B cell (primary cell): ENCODE measurements around the gene CYP26C1. TPM values are rescaled to one million over a fixed set of nuclear protein-coding genes. Genes with fewer than 3 reads are reported as not detected.
A peak's percentile ranks its signal among the peaks of the same experiment; 100 is the strongest.

Experiments used
- ATAC-seq: fragments of 200-7000 bp; cut with Tn5 transposase; one replicate; pipeline ENCODE4 v1.10.0; 2021; ENCODE audit warnings: low read depth, mild to moderate bottlenecking, moderate number of reproducible peaks, moderate library complexity
- CTCF ChIA-PET: fragments of 350-600 bp; sonication (Branson Sonifier 250); formaldehyde crosslinking; loops from one replicate; lab custom pipeline; 2021; ENCODE audit warnings: antibody characterized with exemption, inconsistent platforms; lab: Charles Lee
- POLR2A ChIA-PET: fragments of 350-600 bp; sonication (Branson Sonifier 250); formaldehyde crosslinking; loops from one replicate; lab custom pipeline; 2021; ENCODE audit warnings: antibody characterized with exemption; lab: Charles Lee
- DNase-seq: peaks from one replicate; pipeline ENCODE4 v3.0.0; 2013
- H2AFZ ChIP-seq: 2 replicates; pipeline ENCODE4 v1.6.1; 2012; ENCODE audit warnings: mild to moderate bottlenecking, low read depth, low read length; ENCODE audit not compliant: insufficient read depth, poor library complexity, severe bottlenecking
- H3K27ac ChIP-seq, 2 donors: 1 replicate in 1 of 2; 2 replicates in 1 of 2; pipeline ENCODE4 v1.5.1; 2012 to 2013; ENCODE audit warnings: low read length in 2 of 2, mild to moderate bottlenecking in 2 of 2, moderate library complexity in 1 of 2
- H3K27me3 ChIP-seq, 4 experiments: fragments of 200-600 bp in 1 of 4; sonication (generic) in 1 of 4; replicated peaks in 1 of 4; 1 replicate in 2 of 4; 2 replicates in 2 of 4; pipeline versions ENCODE4 v1.6.1 to v1.7.0; 2013 to 2016; ENCODE audit warnings: low read length in 3 of 4, mild to moderate bottlenecking in 2 of 4, mixed read lengths in 1 of 4, moderate library complexity in 1 of 4; ENCODE audit not compliant: insufficient read depth in 4 of 4, control insufficient read depth in 3 of 4; ENCODE audit errors: control extremely low read depth in 1 of 4
- H3K36me3 ChIP-seq, 2 experiments: replicated peaks in 1 of 2; 1 replicate in 1 of 2; 2 replicates in 1 of 2; pipeline versions ENCODE4 v1.6.1 to v1.7.1; 2013; ENCODE audit warnings: low read length in 1 of 2; ENCODE audit not compliant: insufficient read depth in 2 of 2, control insufficient read depth in 1 of 2; ENCODE audit errors: control extremely low read depth in 1 of 2, extremely low read depth in 1 of 2
- H3K4me1 ChIP-seq, 2 donors: fragments of 200-600 bp in 1 of 2; sonication (generic) in 1 of 2; 1 replicate in 1 of 2; 2 replicates in 1 of 2; pipeline versions ENCODE4 v1.5.1 to v1.6.1; 2013 to 2017; ENCODE audit warnings: low read length in 2 of 2; ENCODE audit not compliant: control insufficient read depth in 2 of 2, insufficient read depth in 2 of 2
- H3K4me2 ChIP-seq: replicated peaks from 2 replicates; pipeline ENCODE3; 2012; ENCODE audit warnings: mild to moderate bottlenecking, low read depth, low read length; ENCODE audit not compliant: poor library complexity, severe bottlenecking
- H3K4me3 ChIP-seq, 5 experiments: fragments of 200-600 bp in 1 of 5; sonication (generic) in 1 of 5; 1 replicate in 3 of 5; 2 replicates in 2 of 5; pipeline versions ENCODE4 v1.5.1 to v1.7.0; 2011 to 2016; ENCODE audit warnings: low read length in 4 of 5, mild to moderate bottlenecking in 4 of 5, low read depth in 2 of 5, control low read depth in 1 of 5, moderate library complexity in 1 of 5; ENCODE audit not compliant: insufficient read depth in 1 of 5; ENCODE audit errors: control extremely low read depth in 1 of 5, extremely low read depth in 1 of 5
- H3K79me2 ChIP-seq: fragments of 200-600 bp; sonication (generic); one replicate; pipeline ENCODE4 v1.6.0; 2016; ENCODE audit warnings: low read length; ENCODE audit not compliant: control insufficient read depth, insufficient read depth
- H3K9ac ChIP-seq: fragments of 200-600 bp; sonication (generic); 2 replicates; pipeline ENCODE4 v1.6.1; 2017; ENCODE audit warnings: mild to moderate bottlenecking, low read length, moderate library complexity
- H3K9me3 ChIP-seq, 3 donors: one replicate each; pipeline versions ENCODE4 v1.6.1 to v1.7.1; 2013; ENCODE audit warnings: low read length in 2 of 3; ENCODE audit not compliant: control insufficient read depth in 2 of 3, insufficient read depth in 1 of 3; ENCODE audit errors: control extremely low read depth in 1 of 3
- H4K20me1 ChIP-seq: 2 replicates; pipeline ENCODE4 v1.6.0; 2012; ENCODE audit warnings: mild to moderate bottlenecking, low read length; ENCODE audit not compliant: insufficient read depth, control insufficient read depth, poor library complexity, severe bottlenecking
- H3K27ac Mint-ChIP-seq: one replicate; pipeline ENCODE4 v1.8.0; 2021; ENCODE audit warnings: mixed read lengths
- H3K27me3 Mint-ChIP-seq: one replicate; pipeline ENCODE4 v1.8.0; 2021; ENCODE audit warnings: mixed read lengths
- H3K4me1 Mint-ChIP-seq: one replicate; pipeline ENCODE4 v1.8.0; 2021; ENCODE audit warnings: mixed read lengths
- H3K4me3 Mint-ChIP-seq: one replicate; pipeline ENCODE4 v1.8.0; 2021; ENCODE audit warnings: mixed read lengths
- H3K9me3 Mint-ChIP-seq: one replicate; pipeline ENCODE4 v1.8.0; 2022; ENCODE audit warnings: mixed read lengths; ENCODE audit not compliant: insufficient read depth
- EZH2 ChIP-seq: IDR thresholded peaks from 2 replicates; pipeline ENCODE4 v1.6.1; 2012; ENCODE audit warnings: borderline replicate concordance, low read depth, mild to moderate bottlenecking, moderate library complexity, low read length; ENCODE audit not compliant: insufficient read depth, poor library complexity, severe bottlenecking
- WGBS: methylation state at CpG from one replicate; pipeline ENCODE4 v1.1.5; 2013; ENCODE audit warnings: missing lambda C conversion rate; ENCODE audit not compliant: insufficient coverage; 5-methylcytosine and 5-hydroxymethylcytosine counted together
- intact Hi-C: fragments of 100-400 bp; cut with micrococcal nuclease; formaldehyde crosslinking; loops from one replicate; pipeline ENCODE4 v1.10.0; 2022
- polyA plus RNA-seq: library from polyadenylated mRNA; depleted of rRNA; stranded (reverse); fragments of >200 nt; gene quantifications from 2 replicates; pipeline ENCODE4 v1.2.3, GENCODE V29; 2012
- total RNA-seq, 2 donors: library from RNA; stranded (reverse); fragments of 120-200 nt in 1 of 2; gene quantifications; 1 replicate in 1 of 2; 2 replicates in 1 of 2; pipeline versions ENCODE4 v1.2.3 to v1.2.4, GENCODE V29; 2013 to 2022
- TF ChIP-seq, protein P1 (sequence below): fragments of 200-600 bp; IDR thresholded peaks from one replicate; pipeline ENCODE4 v1.8.0; 2022; ENCODE audit warnings: antibody characterized with exemption, mild to moderate bottlenecking

Gene CYP26C1
- total and polyA plus RNA-seq, 2 donors (not counting 1 experiment from before 2014, with no cell fraction given): 0.01 to 0.57 TPM

DNA sequence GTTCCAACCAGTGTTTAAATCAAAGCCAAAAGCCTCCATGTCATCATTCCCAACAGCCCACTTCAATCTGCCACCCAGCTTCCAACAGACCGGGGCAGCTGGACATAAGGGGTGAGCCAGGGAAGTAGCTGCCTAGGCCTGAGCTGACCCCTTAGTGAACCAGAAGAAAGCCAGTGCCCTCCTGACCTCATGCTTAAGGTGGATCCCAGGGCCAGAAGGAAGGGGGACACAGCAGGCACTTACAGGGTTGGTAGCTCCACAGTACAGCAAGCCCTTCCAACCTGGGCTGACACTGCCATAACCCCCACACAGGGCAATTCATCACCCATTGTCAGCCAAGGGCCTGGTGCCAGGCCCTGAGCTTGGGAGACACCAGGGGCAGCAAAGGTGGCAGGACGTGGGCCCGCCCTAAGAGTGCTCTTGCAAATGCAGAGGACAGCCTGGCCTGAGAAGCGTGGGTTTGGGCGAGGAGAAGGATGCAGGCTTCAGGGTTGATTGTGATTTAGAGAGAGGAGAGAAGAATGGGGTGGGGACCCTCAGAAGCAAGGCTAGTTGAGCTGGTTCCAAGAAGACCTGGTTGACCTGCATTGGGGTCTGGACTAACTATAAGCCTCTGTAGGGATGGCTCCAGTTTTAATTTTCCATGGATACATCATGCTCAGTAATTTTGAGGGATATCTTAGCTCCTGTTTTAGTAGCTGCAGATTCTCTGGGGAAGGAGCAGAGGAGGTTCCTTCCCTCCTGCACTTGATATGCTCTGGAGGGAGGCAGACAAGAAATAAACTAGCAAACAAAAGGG is 10.0 kb downstream of the CYP26C1 start:
- no peak overlapping the region for H3K27ac Mint-ChIP-seq

DNA sequence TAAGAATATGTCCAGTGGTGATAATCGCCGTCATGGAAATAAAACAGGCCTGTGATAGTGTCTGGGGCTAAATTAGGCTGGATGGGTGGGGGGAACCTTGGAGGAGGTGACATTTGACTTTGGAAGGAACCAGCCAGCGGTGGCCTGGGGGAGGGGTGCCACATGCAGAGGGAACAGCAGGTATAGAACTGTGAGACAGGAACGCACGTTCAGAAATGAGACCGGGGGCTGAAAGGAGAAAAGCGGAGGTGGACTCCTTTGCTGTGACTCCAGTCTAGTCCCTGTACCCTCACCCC is 10.5 kb downstream of the CYP26C1 start:
- Histone ChIP-seq H2AFZ (no peak overlapping the region), H3K36me3 (no peaks in the 10 kb centered on the region), H3K27ac (no peak overlapping the region), H4K20me1 (no peaks in the 10 kb centered on the region), H3K4me2 (no peak overlapping the region), H3K4me3 (no peak overlapping the region), H3K9me3 (peaks cover 0 to 13% (median 0%) of the 10 kb centered on the region in 3 donors), H3K4me1 (peaks cover 46 to 47% of the 10 kb centered on the region in 2 donors), H3K9ac (no peak overlapping the region), H3K27me3 (peaks cover 0 to 93% (median 50%) of the 10 kb centered on the region in 4 experiments), H3K79me2 (no peaks in the 10 kb centered on the region)
- Mint-ChIP-seq H3K27me3 (peaks cover 69% of the 10 kb centered on the region), H3K9me3 (no peaks in the 10 kb centered on the region), H3K27ac (no peak overlapping the region), H3K4me3 (peak overlapping the region; percentile 55), H3K4me1 (peaks cover 44% of the 10 kb centered on the region)
- CTCF ChIA-PET: interaction anchor here (1.1 kb wide), 1 partner anchor 10 kb away, joined by 3 read pairs; no protein-coding TSS in a partner anchor
- DNase-seq (no peak), ATAC-seq (no peak)
- TF ChIP-seq, protein P1, sequence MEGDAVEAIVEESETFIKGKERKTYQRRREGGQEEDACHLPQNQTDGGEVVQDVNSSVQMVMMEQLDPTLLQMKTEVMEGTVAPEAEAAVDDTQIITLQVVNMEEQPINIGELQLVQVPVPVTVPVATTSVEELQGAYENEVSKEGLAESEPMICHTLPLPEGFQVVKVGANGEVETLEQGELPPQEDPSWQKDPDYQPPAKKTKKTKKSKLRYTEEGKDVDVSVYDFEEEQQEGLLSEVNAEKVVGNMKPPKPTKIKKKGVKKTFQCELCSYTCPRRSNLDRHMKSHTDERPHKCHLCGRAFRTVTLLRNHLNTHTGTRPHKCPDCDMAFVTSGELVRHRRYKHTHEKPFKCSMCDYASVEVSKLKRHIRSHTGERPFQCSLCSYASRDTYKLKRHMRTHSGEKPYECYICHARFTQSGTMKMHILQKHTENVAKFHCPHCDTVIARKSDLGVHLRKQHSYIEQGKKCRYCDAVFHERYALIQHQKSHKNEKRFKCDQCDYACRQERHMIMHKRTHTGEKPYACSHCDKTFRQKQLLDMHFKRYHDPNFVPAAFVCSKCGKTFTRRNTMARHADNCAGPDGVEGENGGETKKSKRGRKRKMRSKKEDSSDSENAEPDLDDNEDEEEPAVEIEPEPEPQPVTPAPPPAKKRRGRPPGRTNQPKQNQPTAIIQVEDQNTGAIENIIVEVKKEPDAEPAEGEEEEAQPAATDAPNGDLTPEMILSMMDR: no peak
- no peak for TF ChIP-seq EZH2
- POLR2A ChIA-PET: no interaction called here
- intact Hi-C loops: loop anchor here (5.0 to 10.0 kb wide), 2 partner anchors 184 to 414 kb away; partner anchors contain the start of gene MYOF
- WGBS: 83% methylated on average over 2 of the region's 7 CpGs

More for the DNA sequence above, 10.0 kb downstream of the CYP26C1 start:
- ATAC-seq (no peak), DNase-seq (no peak)
- no peak for TF ChIP-seq EZH2
- TF ChIP-seq, protein P1: no peak
- Histone ChIP-seq H3K27ac (no peak overlapping the region), H3K4me1 (peaks cover 46 to 47% of the 10 kb centered on the region in 2 donors), H4K20me1 (no peaks in the 10 kb centered on the region), H3K79me2 (no peaks in the 10 kb centered on the region), H2AFZ (no peak overlapping the region), H3K9ac (no peak overlapping the region), H3K4me2 (no peak overlapping the region), H3K36me3 (no peaks in the 10 kb centered on the region), H3K9me3 (peaks cover 0 to 13% (median 0%) of the 10 kb centered on the region in 3 donors), H3K27me3 (peaks cover 0 to 90% (median 49%) of the 10 kb centered on the region in 4 experiments), H3K4me3 (no peak overlapping the region)
- Mint-ChIP-seq H3K4me3 (peak overlapping the region; percentile 55), H3K9me3 (no peaks in the 10 kb centered on the region), H3K4me1 (peaks cover 45% of the 10 kb centered on the region), H3K27me3 (peaks cover 66% of the 10 kb centered on the region)
- 77% methylated on average over 5 of the region's 5 CpGs for WGBS
- ChIA-PET POLR2A (no interaction called here), CTCF (interaction anchor here (1.1 kb wide), 1 partner anchor 11 kb away, joined by 3 read pairs; no protein-coding TSS in a partner anchor)
- intact Hi-C loops: loop anchor here (5.0 to 10.0 kb wide), 2 partner anchors 183 to 414 kb away; partner anchors contain the start of gene MYOF
